ENCODE measurements around the gene METTL21A.

METTL21A gene

GRCh38 chr2:207593277-207593676 lies 31.9 kb downstream of the METTL21A start:
- TF ChIP-seq CTCF (IDR thresholded peaks at IDR 0.05) (no peak), ZFX (IDR thresholded peaks at IDR 0.05; ENCODE audit: borderline replicate concordance) (no peak)

GRCh38 chr2:207589143-207589542 lies 36.1 kb downstream of the METTL21A start:
- H3K27ac ChIP-seq = no peak overlapping the region
- TF ChIP-seq CTCF (IDR thresholded peaks at IDR 0.05) = no peak
- no peak for TF ChIP-seq ZFX (IDR thresholded peaks at IDR 0.05; ENCODE audit: borderline replicate concordance)

More at GRCh38 chr2:207593277-207593676, 31.9 kb downstream of the METTL21A start:
- H3K27ac ChIP-seq = no peak overlapping the region

GRCh38 chr2:207587305-207587704 lies 37.9 kb downstream of the METTL21A start:
- TF ChIP-seq ZFX (IDR thresholded peaks at IDR 0.05; ENCODE audit: borderline replicate concordance) (no peak), CTCF (IDR thresholded peaks at IDR 0.05) (no peak)
- H3K27ac ChIP-seq = no peak overlapping the region

- no peak overlapping the region for H3K27ac ChIP-seq
- TF ChIP-seq ZFX (IDR thresholded peaks at IDR 0.05; ENCODE audit: borderline replicate concordance) (no peak), CTCF (IDR thresholded peaks at IDR 0.05) (no peak)
Measured at GRCh38 chr2:207584952-207585351, 40.2 kb downstream of the METTL21A start.

- no peak for TF ChIP-seq ZFX (IDR thresholded peaks at IDR 0.05; ENCODE audit: borderline replicate concordance)
- no peak for TF ChIP-seq CTCF (IDR thresholded peaks at IDR 0.05)
Measured at GRCh38 chr2:207571370-207571769, 53.8 kb downstream of the METTL21A start.

GRCh38 chr2:207567671-207568070 lies 57.5 kb downstream of the METTL21A start:
- no peak for TF ChIP-seq ZFX (IDR thresholded peaks at IDR 0.05; ENCODE audit: borderline replicate concordance)
- TF ChIP-seq CTCF (IDR thresholded peaks at IDR 0.05) = no peak
- no peak overlapping the region for H3K27ac ChIP-seq

More at GRCh38 chr2:207571370-207571769, 53.8 kb downstream of the METTL21A start:
- no peak overlapping the region for H3K27ac ChIP-seq

GRCh38 chr2:207565736-207566500 lies 59.3 kb downstream of the METTL21A start:
- TF ChIP-seq ZFX (IDR thresholded peaks at IDR 0.05; ENCODE audit: borderline replicate concordance) = no peak
- no peak for TF ChIP-seq CTCF (IDR thresholded peaks at IDR 0.05)
- H3K27ac ChIP-seq = no peak overlapping the region
